Testis (tissue), 3 donors: ENCODE measurements around the gene ST6GAL1. TPM values are rescaled to one million over a fixed set of nuclear protein-coding genes. Genes with fewer than 3 reads are reported as not detected.
"Not testable (repeated sequence)": the region's sequence is repeated elsewhere in the genome, so short reads cannot be mapped to it uniquely, and the experiment has no call there.

Experiments
- DNase-seq: peaks from one replicate; pipeline ENCODE4 v3.0.0-alpha.2; 2019
- H3K27ac ChIP-seq, 2 donors: fragments of 200-600 bp; sonication (generic); one replicate each; pipeline ENCODE4 v1.5.1; 2019
- H3K27me3 ChIP-seq: fragments of 200-600 bp; sonication (generic); one replicate; pipeline ENCODE4 v1.5.1; 2019
- H3K36me3 ChIP-seq: fragments of 200-600 bp; sonication (generic); one replicate; pipeline ENCODE4 v1.5.1; 2017; ENCODE audit warnings: low read depth; ENCODE audit errors: missing control alignments
- H3K4me1 ChIP-seq: fragments of 200-600 bp; sonication (generic); one replicate; pipeline ENCODE4 v1.5.1; 2019
- H3K4me3 ChIP-seq, 2 donors: fragments of 200-600 bp; sonication (generic); one replicate each; pipeline ENCODE4 v1.5.1; 2017 to 2019
- H3K9me3 ChIP-seq: fragments of 200-600 bp; sonication (generic); one replicate; pipeline ENCODE4 v1.5.1; 2017
- POLR2A ChIP-seq: fragments of 450-650 bp; IDR thresholded peaks from one replicate; pipeline ENCODE4 v1.6.1; 2017; ENCODE audit warnings: antibody characterized with exemption, mild to moderate bottlenecking, moderate library complexity
- WGBS, 2 donors: methylation state at CpG; one replicate each; pipeline ENCODE4 v1.1.5; 2018; 5-methylcytosine and 5-hydroxymethylcytosine counted together
- intact Hi-C: fragments of 100-400 bp; cut with DNase I; formaldehyde crosslinking; loops from one replicate; pipeline ENCODE4 v1.15.1; 2023; ENCODE audit warnings: low total_unique reads
- polyA plus RNA-seq: library from polyadenylated mRNA; stranded (reverse); fragments of 350-450 nt; fragmentation: Illumina TruSeq; extraction: RNeasy Lipid Tissue Mini Kit (QIAGEN cat#74804); gene quantifications from one replicate; pipeline ENCODE4 v1.2.3, GENCODE V29; 2014; ENCODE audit warnings: low read depth, low replicate concordance; ENCODE audit not compliant: insufficient read depth
- total RNA-seq, 2 donors: library from RNA; depleted of rRNA; stranded (reverse); fragments of >200 nt; gene quantifications; one replicate each; pipeline ENCODE4 v1.2.3, GENCODE V29; 2016
- TF ChIP-seq, protein P1 (sequence below), 3 experiments: fragments of 450-650 bp in 2 of 3; fragments of 200-600 bp in 1 of 3; sonication (generic) in 1 of 3; IDR thresholded peaks; one replicate each; pipeline ENCODE4 v1.5.1; 2016 to 2019; ENCODE audit warnings: antibody characterized with exemption in 3 of 3, mild to moderate bottlenecking in 2 of 3, moderate library complexity in 1 of 3

Gene ST6GAL1
- total and polyA plus RNA-seq, 3 donors from 2014 or later, result 12.8 to 26.3 (median 16.9) TPM

DNA sequence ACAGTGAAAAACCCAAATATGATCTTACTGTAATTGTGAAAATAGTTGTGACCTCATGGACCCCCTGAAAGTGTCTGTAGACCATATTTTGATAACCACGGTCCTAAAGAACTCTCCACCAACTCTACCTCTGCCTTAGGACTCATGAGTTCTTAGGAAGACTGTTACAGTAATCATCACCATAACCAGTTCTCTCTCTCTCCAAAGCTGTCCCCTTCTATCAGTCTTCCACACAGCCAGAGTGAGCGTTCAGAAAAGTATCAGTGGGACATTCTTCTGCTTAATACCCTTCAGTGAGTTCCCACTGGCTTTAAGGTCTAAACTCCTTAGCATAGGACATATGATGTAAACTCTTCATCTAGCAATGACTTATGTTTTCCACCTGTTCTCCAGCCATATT is 27.6 kb upstream of the ST6GAL1 start:
- Histone ChIP-seq H3K4me1 (no peaks in the 10 kb centered on the region), H3K27me3 (no peaks in the 10 kb centered on the region), H3K36me3 (no peaks in the 10 kb centered on the region), H3K4me3 (no peak overlapping the region), H3K9me3 (no peaks in the 10 kb centered on the region), H3K27ac (no peak overlapping the region)
- no peak for DNase-seq
- intact Hi-C loops, result no loop called here
- WGBS, 2 donors, result 87 to 90% methylated on average over 2 of the region's 2 CpGs
- no peak for TF ChIP-seq POLR2A

DNA sequence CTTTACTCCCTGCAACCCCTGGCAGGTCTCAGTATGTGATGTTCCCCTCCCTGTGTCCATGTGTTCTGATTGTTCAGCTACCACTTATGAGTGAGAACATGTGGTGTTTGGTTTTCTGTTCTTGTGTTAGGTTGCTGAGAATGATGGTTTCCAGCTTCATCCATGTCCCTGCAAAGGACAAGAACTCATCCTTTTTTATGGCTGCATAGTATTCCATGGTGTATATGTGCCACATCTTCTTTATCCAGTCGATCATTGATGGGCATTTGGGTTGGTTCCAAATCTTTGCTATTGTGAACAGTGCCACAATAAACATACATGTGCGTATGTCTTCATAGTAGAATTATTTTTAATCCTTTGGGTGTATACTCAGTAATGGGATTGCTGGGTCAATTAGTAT is 26.6 kb upstream of the ST6GAL1 start:
- WGBS, 2 donors, result 70 to 90% methylated on average over 2 of the region's 2 CpGs
- H3K27me3 ChIP-seq, result not testable (repeated sequence)

DNA sequence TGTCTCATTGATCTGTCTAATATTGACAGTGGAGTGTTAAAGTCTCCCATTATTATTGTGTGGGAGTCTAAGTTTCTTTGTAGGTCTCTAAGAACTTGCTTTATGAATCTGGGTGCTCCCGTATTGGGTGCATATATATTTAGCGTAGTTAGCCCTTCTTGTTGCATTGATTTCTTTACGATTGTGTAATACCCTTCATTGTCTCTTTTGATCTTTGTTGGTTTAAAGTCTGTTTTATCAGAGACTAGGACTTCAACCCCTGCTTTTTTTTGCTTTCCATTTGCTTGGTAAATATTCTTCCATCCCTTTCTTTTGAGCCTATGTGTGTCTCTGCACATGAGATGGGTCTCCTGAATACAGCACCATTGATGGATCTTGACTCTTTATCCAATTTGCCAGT is 23.3 kb upstream of the ST6GAL1 start:
- WGBS, 2 donors, result 85 to 96% methylated on average over 3 of the region's 3 CpGs
- H3K27ac ChIP-seq, H3K4me1 ChIP-seq, DNase-seq, H3K27me3 ChIP-seq, H3K36me3 ChIP-seq, H3K9me3 ChIP-seq, intact Hi-C loops, H3K4me3 ChIP-seq: not testable (repeated sequence)

More for the DNA sequence above, 26.6 kb upstream of the ST6GAL1 start:
- H3K4me3 ChIP-seq, intact Hi-C loops, DNase-seq, H3K9me3 ChIP-seq, H3K4me1 ChIP-seq, H3K36me3 ChIP-seq, H3K27ac ChIP-seq: not testable (repeated sequence)

DNA sequence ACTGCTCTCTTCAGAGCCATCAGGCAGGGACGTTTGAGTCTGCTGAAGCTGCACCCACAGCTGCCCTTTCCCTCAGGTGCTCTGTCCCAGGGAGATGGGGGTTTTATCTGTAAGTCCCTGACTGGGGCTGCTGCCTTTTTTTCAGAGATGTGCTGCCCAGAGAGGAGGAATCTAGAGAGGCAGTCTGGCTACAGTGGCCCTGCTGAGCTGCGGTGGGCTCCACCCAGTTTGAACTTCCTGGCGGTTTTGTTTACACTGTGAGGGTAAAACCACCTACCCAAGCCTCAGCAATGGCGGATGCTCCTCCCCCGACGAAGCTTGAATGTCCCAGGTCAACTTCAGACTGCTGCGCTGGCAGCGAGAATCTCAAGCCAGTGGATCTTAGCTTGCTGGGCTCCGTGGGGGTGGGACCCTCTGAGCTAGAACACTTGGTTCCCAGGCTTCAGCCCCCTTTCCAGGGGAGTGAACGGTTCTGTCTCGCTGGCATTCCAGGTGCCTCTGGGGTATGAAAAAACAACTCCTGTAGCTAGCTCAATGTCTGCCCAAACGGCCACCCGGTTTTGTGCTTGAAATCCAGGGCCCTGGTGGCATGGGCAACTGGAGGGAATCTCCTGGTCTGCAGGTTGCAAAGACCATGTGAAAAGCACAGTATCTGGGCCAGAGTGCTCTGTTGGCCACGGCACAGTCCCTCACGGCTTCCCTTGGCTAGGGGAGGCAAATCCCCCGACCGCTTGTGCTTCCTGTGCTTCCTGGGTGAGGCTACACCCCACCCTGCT is 21.1 kb upstream of the ST6GAL1 start:
- H3K4me3 ChIP-seq, result no peak overlapping the region
- WGBS, 2 donors, result 72 to 74% methylated on average over 5 to 16 of the region's 17 CpGs
- H3K9me3 ChIP-seq, result no peaks in the 10 kb centered on the region
- DNase-seq, result no peak
- TF ChIP-seq, protein P1, sequence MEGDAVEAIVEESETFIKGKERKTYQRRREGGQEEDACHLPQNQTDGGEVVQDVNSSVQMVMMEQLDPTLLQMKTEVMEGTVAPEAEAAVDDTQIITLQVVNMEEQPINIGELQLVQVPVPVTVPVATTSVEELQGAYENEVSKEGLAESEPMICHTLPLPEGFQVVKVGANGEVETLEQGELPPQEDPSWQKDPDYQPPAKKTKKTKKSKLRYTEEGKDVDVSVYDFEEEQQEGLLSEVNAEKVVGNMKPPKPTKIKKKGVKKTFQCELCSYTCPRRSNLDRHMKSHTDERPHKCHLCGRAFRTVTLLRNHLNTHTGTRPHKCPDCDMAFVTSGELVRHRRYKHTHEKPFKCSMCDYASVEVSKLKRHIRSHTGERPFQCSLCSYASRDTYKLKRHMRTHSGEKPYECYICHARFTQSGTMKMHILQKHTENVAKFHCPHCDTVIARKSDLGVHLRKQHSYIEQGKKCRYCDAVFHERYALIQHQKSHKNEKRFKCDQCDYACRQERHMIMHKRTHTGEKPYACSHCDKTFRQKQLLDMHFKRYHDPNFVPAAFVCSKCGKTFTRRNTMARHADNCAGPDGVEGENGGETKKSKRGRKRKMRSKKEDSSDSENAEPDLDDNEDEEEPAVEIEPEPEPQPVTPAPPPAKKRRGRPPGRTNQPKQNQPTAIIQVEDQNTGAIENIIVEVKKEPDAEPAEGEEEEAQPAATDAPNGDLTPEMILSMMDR (IDR thresholded peaks at IDR 0.05), result no peak
- TF ChIP-seq POLR2A, result no peak
- no peaks in the 10 kb centered on the region for H3K27me3 ChIP-seq
- H3K27ac ChIP-seq, result no peak overlapping the region
- intact Hi-C loops, result no loop called here
- no peaks in the 10 kb centered on the region for H3K36me3 ChIP-seq
- no peaks in the 10 kb centered on the region for H3K4me1 ChIP-seq

DNA sequence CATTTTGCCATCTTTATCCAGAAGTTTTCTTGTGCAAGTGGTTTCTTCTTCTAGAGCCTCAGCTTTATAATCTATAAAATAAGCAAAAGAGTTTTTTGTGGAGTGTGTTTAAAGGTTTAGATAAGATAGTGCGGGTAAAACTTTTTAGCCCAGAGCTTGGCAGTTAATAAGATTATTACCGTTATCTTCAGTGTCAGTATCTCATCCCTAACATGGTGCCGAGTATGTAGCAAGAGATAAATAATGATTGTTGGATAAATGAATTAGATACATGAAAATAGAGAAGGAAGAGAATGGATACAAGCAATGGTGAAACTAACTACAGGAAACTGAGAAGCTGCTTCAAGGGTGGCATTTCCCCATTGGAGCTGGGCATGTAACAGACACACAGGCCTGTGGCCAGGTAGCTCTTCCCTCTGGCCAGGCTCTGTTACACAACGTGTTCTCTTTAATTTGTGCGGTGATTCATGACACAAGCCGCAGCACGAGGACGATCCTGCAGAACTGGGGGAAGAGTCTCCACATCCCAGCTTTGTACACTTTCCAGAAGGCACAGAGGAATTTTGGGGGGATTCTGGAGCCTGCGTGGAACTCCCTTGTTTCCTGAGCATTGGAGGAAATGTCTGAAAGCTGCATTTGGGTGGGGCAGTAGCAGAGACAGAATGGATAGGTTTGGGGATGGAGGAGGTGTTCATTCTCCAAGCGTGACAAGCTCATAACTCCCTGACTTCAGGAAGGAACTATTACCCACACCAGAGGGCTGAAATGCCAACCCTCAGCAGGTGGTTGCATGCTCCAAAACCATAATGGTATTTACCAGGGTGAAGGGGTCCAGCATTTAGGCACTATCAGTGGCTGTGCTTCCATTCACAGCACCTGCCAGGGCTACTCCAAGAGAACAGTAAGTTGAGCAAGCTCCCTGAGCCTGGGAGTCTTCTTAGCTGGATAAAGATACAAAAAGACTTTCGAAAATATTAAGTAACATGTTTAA is 14.2 kb upstream of the ST6GAL1 start:
- H3K4me1 ChIP-seq, result no peaks in the 10 kb centered on the region
- H3K36me3 ChIP-seq, result no peaks in the 10 kb centered on the region
- H3K27ac ChIP-seq, result no peak overlapping the region
- no peak overlapping the region for H3K4me3 ChIP-seq
- no peak for DNase-seq
- TF ChIP-seq, protein P1 (IDR thresholded peaks at IDR 0.05), result no peak
- no peak for TF ChIP-seq POLR2A
- intact Hi-C loops, result no loop called here
- H3K9me3 ChIP-seq, result no peaks in the 10 kb centered on the region
- 52 to 58% methylated on average over 11 of the region's 11 CpGs for WGBS, 2 donors
- no peaks in the 10 kb centered on the region for H3K27me3 ChIP-seq
